Endothelial cell of umbilical vein (primary cell): ENCODE data around the gene SLC2A8. TPM values are rescaled to one million over a fixed set of nuclear protein-coding genes. Genes with fewer than 3 reads are reported as not detected.

Experiments
- BruUV-seq: library from RNA; stranded (reverse); fragments of 400-500 nt; replicated peaks from 2 replicates; lab custom pipeline; 2021; lab: Mats Ljungman, UMichigan
- CTCF ChIA-PET: fragments of 300-600, 350-600 bp; sonication (Branson Sonifier 250); formaldehyde crosslinking; loops from one replicate; lab custom pipeline; 2021; ENCODE audit warnings: antibody characterized with exemption, inconsistent platforms; lab: Charles Lee
- POLR2A ChIA-PET: fragments of 300-600, 350-600 bp; sonication (Branson Sonifier 250); formaldehyde crosslinking; loops from one replicate; lab custom pipeline; 2021; ENCODE audit warnings: antibody characterized with exemption, inconsistent platforms; lab: Charles Lee
- DNase-seq: peaks from one replicate; pipeline ENCODE4 v3.0.0-alpha.2; 2011; ENCODE audit warnings: low read depth, low spot score
- FAIRE-seq: peaks from 2 replicates; lab custom pipeline; 2011; peaks lifted over from hg19 to GRCh38; lab: Jason Lieb, UNC
- H2AFZ ChIP-seq: 2 replicates; pipeline ENCODE4 v1.6.0; 2012; ENCODE audit warnings: low read depth, low read length, control low read depth, inconsistent platforms
- H3K27ac ChIP-seq: 2 replicates; pipeline ENCODE4 v1.5.1; 2011; ENCODE audit warnings: low read depth, mild to moderate bottlenecking, control low read depth, low read length, moderate library complexity; ENCODE audit not compliant: insufficient read depth
- H3K27me3 ChIP-seq, 2 experiments: 2 replicates each; pipeline versions ENCODE4 v1.6.0 to v1.6.1; 2011; ENCODE audit warnings: low read length in 2 of 2, mixed read lengths in 1 of 2; ENCODE audit not compliant: control insufficient read depth in 2 of 2, insufficient read depth in 2 of 2
- H3K36me3 ChIP-seq, 2 experiments: 2 replicates in 1 of 2; 3 replicates in 1 of 2; pipeline ENCODE4 v1.5.1; 2011; ENCODE audit warnings: low read length in 2 of 2, mild to moderate bottlenecking in 1 of 2, moderate library complexity in 1 of 2; ENCODE audit not compliant: control insufficient read depth in 2 of 2, insufficient read depth in 2 of 2; ENCODE audit errors: extremely low read depth in 1 of 2
- H3K4me1 ChIP-seq: 3 replicates; pipeline ENCODE4 v1.5.1; 2011; ENCODE audit warnings: mild to moderate bottlenecking, low read length; ENCODE audit not compliant: control insufficient read depth, insufficient read depth; ENCODE audit errors: extremely low read depth
- H3K4me2 ChIP-seq: 2 replicates; pipeline ENCODE4 v1.6.1; 2011; ENCODE audit warnings: low read length, control low read depth, mixed read lengths; ENCODE audit not compliant: insufficient read depth
- H3K4me3 ChIP-seq, 3 experiments: fragments of 200-600 bp in 1 of 3; sonication (generic), shearing (Covaris generic) in 1 of 3; replicated peaks in 1 of 3; 2 replicates each; pipeline ENCODE4 v1.5.1; 2011 to 2016; ENCODE audit warnings: control low read depth in 3 of 3, low read length in 3 of 3, mild to moderate bottlenecking in 2 of 3, inconsistent platforms in 1 of 3, low read depth in 1 of 3, moderate library complexity in 1 of 3; ENCODE audit not compliant: insufficient read depth in 1 of 3
- H3K79me2 ChIP-seq: 2 replicates; pipeline ENCODE4 v1.6.0; 2012; ENCODE audit warnings: low read length, inconsistent platforms; ENCODE audit not compliant: control insufficient read depth, insufficient read depth
- H3K9ac ChIP-seq: replicated peaks from 2 replicates; pipeline ENCODE3; 2011; ENCODE audit warnings: low read length, control low read depth; ENCODE audit not compliant: insufficient read depth; ENCODE audit errors: extremely low read depth
- H3K9me1 ChIP-seq: replicated peaks from 3 replicates; pipeline ENCODE4 v1.6.0; 2011; ENCODE audit warnings: mild to moderate bottlenecking, low read length; ENCODE audit not compliant: control insufficient read depth, insufficient read depth; ENCODE audit errors: extremely low read depth
- H3K9me3 ChIP-seq: replicated peaks from 2 replicates; pipeline ENCODE4 v1.5.1; 2012; ENCODE audit warnings: low read length, inconsistent platforms; ENCODE audit not compliant: control insufficient read depth, insufficient read depth
- H4K20me1 ChIP-seq: replicated peaks from 2 replicates; pipeline ENCODE3; 2011; ENCODE audit warnings: mild to moderate bottlenecking, low read length; ENCODE audit not compliant: control insufficient read depth, insufficient read depth; ENCODE audit errors: extremely low read depth
- CTCF ChIP-seq, 2 donors: IDR thresholded peaks; 1 replicate in 1 of 2; 2 replicates in 1 of 2; pipeline ENCODE4 v1.5.1; 2011; ENCODE audit warnings: low read length in 2 of 2, mild to moderate bottlenecking in 2 of 2, moderate library complexity in 2 of 2, control low read depth in 1 of 2, inconsistent platforms in 1 of 2, low read depth in 1 of 2; ENCODE audit not compliant: insufficient read depth in 1 of 2; ENCODE audit errors: extremely low read depth in 1 of 2
- EZH2 ChIP-seq: IDR thresholded peaks from 2 replicates; pipeline ENCODE4 v1.6.1; 2012; ENCODE audit warnings: borderline replicate concordance, low read depth, mild to moderate bottlenecking, moderate library complexity, low read length, inconsistent platforms; ENCODE audit not compliant: severe bottlenecking
- FOS ChIP-seq: IDR thresholded peaks from 2 replicates; pipeline ENCODE4 v1.6.1; 2011; ENCODE audit warnings: mild to moderate bottlenecking, low read length, moderate library complexity, borderline replicate concordance; ENCODE audit not compliant: insufficient read depth
- GATA2 ChIP-seq: IDR thresholded peaks from 2 replicates; pipeline ENCODE4 v1.7.0; 2011; ENCODE audit warnings: low read depth, mild to moderate bottlenecking, moderate library complexity, mixed read lengths, low read length; ENCODE audit not compliant: insufficient read length, insufficient read depth
- JUN ChIP-seq: IDR thresholded peaks from 2 replicates; pipeline ENCODE4 v1.6.1; 2011; ENCODE audit warnings: borderline replicate concordance, low read depth; ENCODE audit not compliant: insufficient read length, insufficient read depth
- MAX ChIP-seq: IDR thresholded peaks from 2 replicates; pipeline ENCODE4 v1.6.1; 2011; ENCODE audit not compliant: insufficient read depth, insufficient read length
- MYC ChIP-seq: IDR thresholded peaks from one replicate; pipeline ENCODE4 v1.6.1; 2011; ENCODE audit warnings: mild to moderate bottlenecking, low read depth, low read length
- POLR2A ChIP-seq: IDR thresholded peaks from 2 replicates; pipeline ENCODE4 v1.6.1; 2012; ENCODE audit warnings: low read depth, mild to moderate bottlenecking, control low read depth, low read length
- POLR2AphosphoS5 ChIP-seq: IDR thresholded peaks from 2 replicates; pipeline ENCODE4 v1.6.1; 2012; ENCODE audit warnings: low read depth, mild to moderate bottlenecking, control low read depth, low read length, moderate library complexity; ENCODE audit not compliant: insufficient read depth
- dilution Hi-C: fragments of 300-500 bp; cut with MboI; formaldehyde crosslinking; loops from one replicate; pipeline ENCODE4 v1.15.0; 2019; ENCODE audit warnings: low sequenced_read_pairs; ENCODE audit not compliant: extremely low pct_ligation_motif_present
- intact Hi-C: fragments of 100-400 bp; cut with micrococcal nuclease; formaldehyde crosslinking; loops from one replicate; pipeline ENCODE4 v1.10.0; 2022
- polyA plus RNA-seq, 4 experiments: library from polyadenylated mRNA; depleted of rRNA in 3 of 4; stranded (reverse) in 3 of 4; unstranded in 1 of 4; fragments of >200 nt; gene quantifications; 2 replicates each; pipeline versions ENCODE4 v1.2.1 to v1.2.3, GENCODE V29; 2011 to 2012; ENCODE audit warnings: missing spikeins in 1 of 4
- total RNA-seq: library from RNA; stranded (reverse); gene quantifications from 2 replicates; pipeline ENCODE4 v1.2.3, GENCODE V29; 2021

SLC2A8 gene
- total and polyA plus RNA-seq, 2 donors (not counting 3 experiments of a cell fraction or from before 2014, with no cell fraction given) = 19.3 to 26.1 TPM

- no peak overlapping the region for H3K4me3 ChIP-seq
- peaks cover 34% of the 10 kb centered on the region for H3K79me2 ChIP-seq
- intact Hi-C loops (no loop called here), dilution Hi-C loops (no loop called here)
- H3K36me3 ChIP-seq = peaks cover 11 to 15% of the 10 kb centered on the region in 2 experiments
- ChIA-PET POLR2A (no interaction called here), CTCF (interaction anchor here (0.9 to 1.8 kb wide), 2 partner anchors 13 to 28 kb away, joined by 3 to 5 read pairs; partner anchors contain the start of gene ZNF79)
- H3K9me1 ChIP-seq = no peaks in the 10 kb centered on the region
- BruUV-seq = TSS peak; percentile 14
- peaks cover 19% of the 10 kb centered on the region for H3K4me1 ChIP-seq
- peak overlapping the region; percentile 45 for H3K4me2 ChIP-seq
- DNase-seq (peak; percentile 8), FAIRE-seq (no peak)
- H3K9ac ChIP-seq = no peak overlapping the region
- H3K9me3 ChIP-seq = no peaks in the 10 kb centered on the region
- H2AFZ ChIP-seq = no peak overlapping the region
- no peak for TF ChIP-seq MYC
- no peak for TF ChIP-seq POLR2A
- no peak for TF ChIP-seq EZH2
- no peak for TF ChIP-seq JUN
- TF ChIP-seq POLR2AphosphoS5 = no peak
- no peak for TF ChIP-seq GATA2
- no peak for TF ChIP-seq FOS
- TF ChIP-seq CTCF (IDR thresholded peaks at IDR 0.05; ENCODE audit: extremely low read depth in 1 of 2, insufficient read depth in 1 of 2, low read depth in 1 of 2, low read length in 2 of 2) = no peak
- no peak for TF ChIP-seq MAX
- H3K27me3 ChIP-seq = no peaks in the 10 kb centered on the region
- H4K20me1 ChIP-seq = no peaks in the 10 kb centered on the region
- H3K27ac ChIP-seq = no peak overlapping the region
Measured at GRCh38 chr9:127452691-127453090, 55.7 kb downstream of the SLC2A8 start.
